Panc1 (cell line): ENCODE measurements around the gene MRGPRF. TPM values are rescaled to one million over a fixed set of nuclear protein-coding genes. Genes with fewer than 3 reads are reported as not detected.
"Not testable (repeated sequence)": the region's sequence is repeated elsewhere in the genome, so short reads cannot be mapped to it uniquely, and the experiment has no call there.

Source experiments
- ATAC-seq: fragments of 200-7000 bp; cut with Tn5 transposase; 2 replicates; pipeline ENCODE4 v1.9.1; 2020; ENCODE audit warnings: mild to moderate bottlenecking, moderate library complexity
- BruUV-seq: library from RNA; stranded (reverse); fragments of 400-500 nt; replicated peaks from 2 replicates; lab custom pipeline; 2021; lab: Mats Ljungman, UMichigan
- CTCF ChIA-PET: fragments of 300-600 bp; sonication (Branson Sonifier 250); formaldehyde crosslinking; loops from one replicate; lab custom pipeline; 2022; ENCODE audit warnings: antibody characterized with exemption; lab: Charles Lee
- POLR2A ChIA-PET: fragments of 300-600 bp; sonication (Branson Sonifier 250); formaldehyde crosslinking; loops from one replicate; lab custom pipeline; 2022; ENCODE audit warnings: antibody characterized with exemption; lab: Charles Lee
- DNase-seq: peaks from one replicate; pipeline ENCODE4 v3.0.0-alpha.2; 2010; ENCODE audit warnings: low read depth, low spot score
- H3K27ac ChIP-seq: 2 replicates; pipeline ENCODE4 v1.5.1; 2011; ENCODE audit warnings: mild to moderate bottlenecking, low read length, inconsistent platforms
- H3K27me3 ChIP-seq: fragments of 200-500 bp; sonication (Bioruptor generic); 2 replicates; pipeline ENCODE4 v1.6.0; 2014; ENCODE audit warnings: low read length, inconsistent platforms; ENCODE audit not compliant: control insufficient read depth, insufficient read depth
- H3K36me3 ChIP-seq: fragments of 200-500 bp; sonication (Bioruptor generic); 2 replicates; pipeline ENCODE4 v1.5.1; 2014; ENCODE audit warnings: inconsistent platforms, mild to moderate bottlenecking, low read length, moderate library complexity; ENCODE audit not compliant: control insufficient read depth, insufficient read depth
- H3K4me1 ChIP-seq: 2 replicates; pipeline ENCODE4 v1.5.1; 2011; ENCODE audit warnings: inconsistent platforms, mild to moderate bottlenecking, low read length, moderate library complexity; ENCODE audit not compliant: control insufficient read depth, insufficient read depth
- H3K4me3 ChIP-seq, 2 experiments: 2 replicates each; pipeline ENCODE4 v1.5.1; 2011 to 2012; ENCODE audit warnings: low read depth in 2 of 2, low read length in 2 of 2, mild to moderate bottlenecking in 2 of 2, inconsistent platforms in 1 of 2, moderate library complexity in 1 of 2
- H3K9me3 ChIP-seq: fragments of 200-500 bp; sonication (Bioruptor generic); 2 replicates; pipeline ENCODE4 v1.5.1; 2014; ENCODE audit warnings: low read depth, mild to moderate bottlenecking, inconsistent platforms, low read length, moderate library complexity; ENCODE audit not compliant: control insufficient read depth, insufficient read depth
- CTCF ChIP-seq: fragments of 450-650 bp; IDR thresholded peaks from 2 replicates; pipeline ENCODE4 v1.5.1; 2017; ENCODE audit warnings: mild to moderate bottlenecking
- POLR2AphosphoS5 ChIP-seq: IDR thresholded peaks from 2 replicates; pipeline ENCODE4 v1.6.1; 2012; ENCODE audit warnings: mild to moderate bottlenecking, low read depth, low read length, moderate library complexity
- SIN3A ChIP-seq: IDR thresholded peaks from 2 replicates; pipeline ENCODE4 v1.6.1; 2012; ENCODE audit warnings: low read depth, mild to moderate bottlenecking, low read length, moderate library complexity, borderline replicate concordance; ENCODE audit not compliant: insufficient read depth
- TCF7L2 ChIP-seq: IDR thresholded peaks from 2 replicates; pipeline ENCODE4 v1.6.1; 2011; ENCODE audit warnings: mild to moderate bottlenecking, low read depth, low read length, inconsistent platforms
- in situ Hi-C: cut with HindIII; loops from 2 replicates; pipeline ENCODE4 v1.10.0; 2016; ENCODE audit warnings: low sequenced_read_pairs, low pct_unique_long_range_greater_than_20kb
- intact Hi-C: fragments of 100-400 bp; cut with micrococcal nuclease; formaldehyde crosslinking; loops from one replicate; pipeline ENCODE4 v1.10.0; 2022; ENCODE audit not compliant: unreplicated experiment
- total RNA-seq: library from RNA; stranded (reverse); gene quantifications from one replicate; pipeline ENCODE4 v1.2.1, GENCODE V29; 2021; ENCODE audit not compliant: unreplicated experiment
- TF ChIP-seq, protein P1 (sequence below), 2 experiments: IDR thresholded peaks; 2 replicates each; pipeline ENCODE4 v1.6.1; 2011 to 2012; ENCODE audit warnings: low read depth in 2 of 2, control low read depth in 1 of 2, low read length in 1 of 2, mild to moderate bottlenecking in 1 of 2, moderate library complexity in 1 of 2; ENCODE audit not compliant: insufficient read depth in 1 of 2

MRGPRF gene
- total RNA-seq, 1 experiment from 2014 or later: 0.36 TPM

GRCh38 chr11:69000391-69000790 lies 12.7 kb downstream of the MRGPRF start:
- intact Hi-C loops: no loop called here
- DNase-seq (no peak), ATAC-seq (no peak)
- peaks cover 7% of the 10 kb centered on the region for H3K4me1 ChIP-seq
- no peak for TF ChIP-seq POLR2AphosphoS5
- TF ChIP-seq TCF7L2: no peak
- no peak for TF ChIP-seq SIN3A
- TF ChIP-seq, protein P1, sequence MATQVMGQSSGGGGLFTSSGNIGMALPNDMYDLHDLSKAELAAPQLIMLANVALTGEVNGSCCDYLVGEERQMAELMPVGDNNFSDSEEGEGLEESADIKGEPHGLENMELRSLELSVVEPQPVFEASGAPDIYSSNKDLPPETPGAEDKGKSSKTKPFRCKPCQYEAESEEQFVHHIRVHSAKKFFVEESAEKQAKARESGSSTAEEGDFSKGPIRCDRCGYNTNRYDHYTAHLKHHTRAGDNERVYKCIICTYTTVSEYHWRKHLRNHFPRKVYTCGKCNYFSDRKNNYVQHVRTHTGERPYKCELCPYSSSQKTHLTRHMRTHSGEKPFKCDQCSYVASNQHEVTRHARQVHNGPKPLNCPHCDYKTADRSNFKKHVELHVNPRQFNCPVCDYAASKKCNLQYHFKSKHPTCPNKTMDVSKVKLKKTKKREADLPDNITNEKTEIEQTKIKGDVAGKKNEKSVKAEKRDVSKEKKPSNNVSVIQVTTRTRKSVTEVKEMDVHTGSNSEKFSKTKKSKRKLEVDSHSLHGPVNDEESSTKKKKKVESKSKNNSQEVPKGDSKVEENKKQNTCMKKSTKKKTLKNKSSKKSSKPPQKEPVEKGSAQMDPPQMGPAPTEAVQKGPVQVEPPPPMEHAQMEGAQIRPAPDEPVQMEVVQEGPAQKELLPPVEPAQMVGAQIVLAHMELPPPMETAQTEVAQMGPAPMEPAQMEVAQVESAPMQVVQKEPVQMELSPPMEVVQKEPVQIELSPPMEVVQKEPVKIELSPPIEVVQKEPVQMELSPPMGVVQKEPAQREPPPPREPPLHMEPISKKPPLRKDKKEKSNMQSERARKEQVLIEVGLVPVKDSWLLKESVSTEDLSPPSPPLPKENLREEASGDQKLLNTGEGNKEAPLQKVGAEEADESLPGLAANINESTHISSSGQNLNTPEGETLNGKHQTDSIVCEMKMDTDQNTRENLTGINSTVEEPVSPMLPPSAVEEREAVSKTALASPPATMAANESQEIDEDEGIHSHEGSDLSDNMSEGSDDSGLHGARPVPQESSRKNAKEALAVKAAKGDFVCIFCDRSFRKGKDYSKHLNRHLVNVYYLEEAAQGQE (IDR thresholded peaks at IDR 0.05; ENCODE audit: insufficient read depth in 1 of 2, low read depth in 2 of 2, low read length in 1 of 2): no peak
- no peak for TF ChIP-seq CTCF
- no peak overlapping the region for H3K27ac ChIP-seq
- CTCF ChIA-PET: interaction anchor here (0.6 kb wide), 1 partner anchor 10 kb away, joined by 3 read pairs; no protein-coding TSS in a partner anchor
- no peaks in the 10 kb centered on the region for H3K27me3 ChIP-seq
- in situ Hi-C loops: no loop called here
- POLR2A ChIA-PET: no interaction called here
- no peak overlapping the region for H3K4me3 ChIP-seq
- BruUV-seq: no TSS peak
- no peaks in the 10 kb centered on the region for H3K36me3 ChIP-seq
- no peaks in the 10 kb centered on the region for H3K9me3 ChIP-seq

DNA sequence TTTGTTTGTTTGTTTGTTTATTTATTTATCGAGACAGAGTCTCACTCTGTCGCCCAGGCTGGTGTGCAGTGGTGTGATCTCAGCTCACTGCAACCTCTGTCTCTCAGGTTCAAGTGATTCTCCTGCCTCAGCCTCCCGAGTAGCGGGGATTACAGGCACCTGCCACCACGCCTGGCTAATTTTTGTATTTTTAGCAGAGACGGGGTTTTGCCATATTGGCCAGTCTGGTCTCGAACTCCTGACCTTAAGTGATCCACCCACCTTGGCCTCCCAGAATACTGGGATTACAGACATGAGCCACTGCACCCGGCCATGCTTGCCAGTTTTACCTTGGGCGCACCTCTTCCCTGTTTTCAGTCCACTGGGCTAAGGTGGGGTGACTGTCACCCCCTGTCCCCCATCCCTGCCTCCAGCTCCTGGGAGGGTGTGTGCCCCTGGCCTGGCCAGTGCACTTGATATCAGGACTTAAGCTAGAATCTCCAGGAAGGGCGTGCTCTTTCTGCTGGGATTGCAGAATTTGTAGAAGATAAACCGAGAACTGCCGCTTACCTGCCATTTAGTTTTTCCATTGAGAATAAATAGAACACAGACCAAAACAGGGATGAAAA lies 13.2 kb downstream of the MRGPRF start:
- H3K4me3 ChIP-seq, intact Hi-C loops, H3K27me3 ChIP-seq, ATAC-seq, H3K36me3 ChIP-seq, DNase-seq, H3K4me1 ChIP-seq, H3K27ac ChIP-seq, BruUV-seq, in situ Hi-C loops, H3K9me3 ChIP-seq: not testable (repeated sequence)
- CTCF ChIA-PET: interaction anchor here (0.6 kb wide), 1 partner anchor 11 kb away, joined by 3 read pairs; no protein-coding TSS in a partner anchor
- POLR2A ChIA-PET: interaction anchor here (0.6 kb wide), 1 partner anchor 199 kb away, joined by 3 read pairs; no protein-coding TSS in a partner anchor

GRCh38 chr11:68999093-68999747 lies 13.8 kb downstream of the MRGPRF start:
- CTCF ChIA-PET: no interaction called here
- Histone ChIP-seq H3K36me3 (no peaks in the 10 kb centered on the region), H3K27ac (no peak overlapping the region), H3K4me3 (no peak overlapping the region), H3K9me3 (no peaks in the 10 kb centered on the region), H3K4me1 (peaks cover 7% of the 10 kb centered on the region), H3K27me3 (no peaks in the 10 kb centered on the region)
- TF ChIP-seq, protein P1 (IDR thresholded peaks at IDR 0.05; ENCODE audit: insufficient read depth in 1 of 2, low read depth in 2 of 2, low read length in 1 of 2): no peak
- TF ChIP-seq TCF7L2 (no peak), POLR2AphosphoS5 (no peak), SIN3A (no peak), CTCF (no peak)
- BruUV-seq: no TSS peak
- no peak for DNase-seq
- intact Hi-C loops: no loop called here
- in situ Hi-C loops: no loop called here
- POLR2A ChIA-PET: interaction anchor here (0.6 kb wide), 1 partner anchor 198 kb away, joined by 3 read pairs; no protein-coding TSS in a partner anchor
- ATAC-seq: no peak
